ENCODE measurements around the gene MBOAT1.

MBOAT1 gene

GRCh38 chr6:20208687-20209378 lies 3.4 kb downstream of the MBOAT1 start:
- H3K27ac ChIP-seq (replicated peaks), result no peak overlapping the region
- no peak for DNase-seq (ENCODE audit: low read depth in 1 of 2, low spot score in 1 of 2)
- no peak overlapping the region for H3K4me3 ChIP-seq (replicated peaks; ENCODE audit: insufficient read depth, low read length)
- no peaks in the 10 kb centered on the region for H3K27me3 ChIP-seq (ENCODE audit: insufficient read depth, poor library complexity, severe bottlenecking)
- TF ChIP-seq GABPA (IDR thresholded peaks at IDR 0.05; ENCODE audit: low read depth), result no peak
- TF ChIP-seq SPI1 (IDR thresholded peaks at IDR 0.05; ENCODE audit: borderline replicate concordance, low read depth), result no peak
- no peak for TF ChIP-seq CTCF (IDR thresholded peaks at IDR 0.05; ENCODE audit: insufficient read depth, low read length)
- TF ChIP-seq POLR2AphosphoS5 (IDR thresholded peaks at IDR 0.05; ENCODE audit: low read depth), result no peak
- TF ChIP-seq REST (IDR thresholded peaks at IDR 0.05; ENCODE audit: insufficient replicate concordance, low read depth), result no peak

- TF ChIP-seq SPI1 (IDR thresholded peaks at IDR 0.05; ENCODE audit: borderline replicate concordance, low read depth) (no peak), CTCF (IDR thresholded peaks at IDR 0.05; ENCODE audit: insufficient read depth, low read length) (no peak), POLR2AphosphoS5 (IDR thresholded peaks at IDR 0.05; ENCODE audit: low read depth) (no peak), GABPA (IDR thresholded peaks at IDR 0.05; ENCODE audit: low read depth) (no peak), REST (IDR thresholded peaks at IDR 0.05; ENCODE audit: insufficient replicate concordance, low read depth) (no peak)
- peak in 1 of 2 experiments; percentile 29 for DNase-seq (ENCODE audit: low read depth in 1 of 2, low spot score in 1 of 2)
- Histone ChIP-seq H3K27me3 (ENCODE audit: insufficient read depth, poor library complexity, severe bottlenecking) (no peaks in the 10 kb centered on the region), H3K4me3 (replicated peaks; ENCODE audit: insufficient read depth, low read length) (peak overlapping the region; percentile 12), H3K27ac (replicated peaks) (peak overlapping the region; percentile 92)
These were observed 5.2 kb downstream of the MBOAT1 start for GRCh38 chr6:20207088-20207418.

GRCh38 chr6:20205722-20206161 lies 6.5 kb downstream of the MBOAT1 start:
- Histone ChIP-seq H3K4me3 (replicated peaks; ENCODE audit: insufficient read depth, low read length) (no peak overlapping the region), H3K27me3 (ENCODE audit: insufficient read depth, poor library complexity, severe bottlenecking) (no peaks in the 10 kb centered on the region), H3K27ac (replicated peaks) (peak overlapping the region; percentile 92)
- DNase-seq (ENCODE audit: low read depth in 1 of 2, low spot score in 1 of 2), result peak; percentile 26 to 49
- no peak for TF ChIP-seq REST (IDR thresholded peaks at IDR 0.05; ENCODE audit: insufficient replicate concordance, low read depth)

Measured in HL-60 (cell line).